Heart left ventricle (tissue), 13 donors: ENCODE data around the gene EPB41L2.

Source experiments
- POLR2A ChIP-seq, 2 donors: fragments of 450-650 bp; IDR thresholded peaks; one replicate each; pipeline ENCODE4 v1.6.1; 2017; ENCODE audit warnings: antibody characterized with exemption in 2 of 2, mild to moderate bottlenecking in 2 of 2, moderate library complexity in 2 of 2
- TF ChIP-seq, protein P1 (sequence below), 12 donors: fragments of 200-600 bp; sonication (generic) in 4 of 12; IDR thresholded peaks; one replicate each; pipeline versions ENCODE4 v1.5.0 to v1.8.0; 2018 to 2022; ENCODE audit warnings: antibody characterized with exemption in 12 of 12, mild to moderate bottlenecking in 5 of 12
- donor health status: ischemic (EF 13 %, LVEDD 7.1; RV severe dilation, severe dysfunction).
- donor health status: DM: no; HTN: yes; CAD: no.
- donor health status: DM: no; HTN: no; CAD: no.
- donor health status: ischemic (EF 25% LVEDD 6.9; RV normal size, moderate dysfunction).
- donor health status: ischemic (EF 25% LVEDD 5.7; RV mildly dilated, moderate dysfunction).
- donor health status: ischemic (EF 35%, LVEDD 5.7; RV mildly dilated, moderate dysfunction).
- donor health status: nonischemic (EF 11% LVEDD 7.7; RV severe dilation, severe dysfunction).
- donor health status: DM: yes; HTN: yes; CAD: no.
- donor health status: PGD.
- donor health status: ischemic (EF 29% LVEDD 5.4; RV normal size, mild dysfunction).
- donor health status: nonischemic (EF 23%, LVEDD 6.1; RV moderate dilation, normal function).

DNA sequence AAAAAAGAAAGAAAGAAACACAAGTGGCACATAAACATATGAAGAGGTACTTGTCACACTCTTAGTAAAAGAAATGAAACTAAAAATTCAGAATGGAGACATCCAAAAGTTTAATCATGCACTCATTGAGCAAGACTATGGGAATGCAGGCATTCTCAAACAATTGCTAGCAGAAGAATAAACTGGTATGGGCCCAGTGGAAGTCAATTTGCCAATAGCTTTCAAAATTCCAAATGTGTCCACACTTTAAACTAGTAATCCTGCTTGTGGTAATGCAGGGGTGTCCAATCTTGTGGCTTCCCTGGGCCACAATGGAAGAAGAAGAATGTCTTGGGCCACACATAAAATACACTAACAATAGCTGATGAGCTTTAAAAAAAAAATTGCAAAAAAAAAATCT, 97.4 kb downstream of the EPB41L2 start:
- no peak for TF ChIP-seq POLR2A (IDR thresholded peaks at IDR 0.05)
- TF ChIP-seq, protein P1, sequence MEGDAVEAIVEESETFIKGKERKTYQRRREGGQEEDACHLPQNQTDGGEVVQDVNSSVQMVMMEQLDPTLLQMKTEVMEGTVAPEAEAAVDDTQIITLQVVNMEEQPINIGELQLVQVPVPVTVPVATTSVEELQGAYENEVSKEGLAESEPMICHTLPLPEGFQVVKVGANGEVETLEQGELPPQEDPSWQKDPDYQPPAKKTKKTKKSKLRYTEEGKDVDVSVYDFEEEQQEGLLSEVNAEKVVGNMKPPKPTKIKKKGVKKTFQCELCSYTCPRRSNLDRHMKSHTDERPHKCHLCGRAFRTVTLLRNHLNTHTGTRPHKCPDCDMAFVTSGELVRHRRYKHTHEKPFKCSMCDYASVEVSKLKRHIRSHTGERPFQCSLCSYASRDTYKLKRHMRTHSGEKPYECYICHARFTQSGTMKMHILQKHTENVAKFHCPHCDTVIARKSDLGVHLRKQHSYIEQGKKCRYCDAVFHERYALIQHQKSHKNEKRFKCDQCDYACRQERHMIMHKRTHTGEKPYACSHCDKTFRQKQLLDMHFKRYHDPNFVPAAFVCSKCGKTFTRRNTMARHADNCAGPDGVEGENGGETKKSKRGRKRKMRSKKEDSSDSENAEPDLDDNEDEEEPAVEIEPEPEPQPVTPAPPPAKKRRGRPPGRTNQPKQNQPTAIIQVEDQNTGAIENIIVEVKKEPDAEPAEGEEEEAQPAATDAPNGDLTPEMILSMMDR (IDR thresholded peaks at IDR 0.05): no peak
